Hindlimb muscle (tissue), 1 donor: ENCODE results near the gene YPEL1. TPM values are rescaled to one million over a fixed set of nuclear protein-coding genes. Genes with fewer than 3 reads are reported as not detected.

Experiments
- DNase-seq: peaks from one replicate; pipeline ENCODE4 v3.0.0-alpha.2; 2013
- polyA plus RNA-seq: library from polyadenylated mRNA; unstranded; fragments of 120-200 nt; gene quantifications from one replicate; pipeline ENCODE4 v1.2.1, GENCODE V29; 2013; ENCODE audit not compliant: insufficient read length

The YPEL1 gene
- polyA plus RNA-seq, 1 donor = 26.8 TPM

- DNase-seq = no peak
These were observed 82.7 kb downstream of the YPEL1 start for GRCh38 chr22:21652547-21653545.

GRCh38 chr22:21652010-21652546 lies 83.5 kb downstream of the YPEL1 start:
- peak; percentile 89 for DNase-seq

GRCh38 chr22:21651521-21652009 lies 84.0 kb downstream of the YPEL1 start:
- no peak for DNase-seq

GRCh38 chr22:21650823-21651520 lies 84.6 kb downstream of the YPEL1 start:
- no peak for DNase-seq

- DNase-seq = no peak
These were observed 85.3 kb downstream of the YPEL1 start for GRCh38 chr22:21650280-21650679.

Other genes starting within 250 kb of the YPEL1 start
- 0.41 TPM for gene RIMBP3C, start 184.3 kb downstream of the YPEL1 start, polyA plus RNA-seq
- gene UBE2L3, start 168.1 kb downstream of the YPEL1 start, polyA plus RNA-seq = 40.5 TPM
- 4.1 TPM for gene YDJC, start 105.8 kb downstream of the YPEL1 start, polyA plus RNA-seq
- gene CCDC116, start 103.0 kb downstream of the YPEL1 start, polyA plus RNA-seq = 0.45 TPM
- 7.2 TPM for gene SDF2L1, start 93.5 kb downstream of the YPEL1 start, polyA plus RNA-seq
- gene PPIL2, start 69.8 kb downstream of the YPEL1 start, polyA plus RNA-seq = 34.4 TPM
- 126 TPM for gene MAPK1, start 131.9 kb upstream of the YPEL1 start, polyA plus RNA-seq
- gene PPM1F, start 217.1 kb upstream of the YPEL1 start, polyA plus RNA-seq = 52.5 TPM
- 16.7 TPM for gene TOP3B, start 247.0 kb upstream of the YPEL1 start, polyA plus RNA-seq